Superior temporal gyrus (tissue), 1 donor: ENCODE data around the gene SORCS2.
"Not testable (repeated sequence)": the region's sequence is repeated elsewhere in the genome, so short reads cannot be mapped to it uniquely, and the experiment has no call there.

Source experiments
- DNase-seq: peaks from one replicate; pipeline ENCODE4 v3.0.0-alpha.2; 2016; ENCODE audit errors: extremely low spot score

SORCS2 gene

DNA sequence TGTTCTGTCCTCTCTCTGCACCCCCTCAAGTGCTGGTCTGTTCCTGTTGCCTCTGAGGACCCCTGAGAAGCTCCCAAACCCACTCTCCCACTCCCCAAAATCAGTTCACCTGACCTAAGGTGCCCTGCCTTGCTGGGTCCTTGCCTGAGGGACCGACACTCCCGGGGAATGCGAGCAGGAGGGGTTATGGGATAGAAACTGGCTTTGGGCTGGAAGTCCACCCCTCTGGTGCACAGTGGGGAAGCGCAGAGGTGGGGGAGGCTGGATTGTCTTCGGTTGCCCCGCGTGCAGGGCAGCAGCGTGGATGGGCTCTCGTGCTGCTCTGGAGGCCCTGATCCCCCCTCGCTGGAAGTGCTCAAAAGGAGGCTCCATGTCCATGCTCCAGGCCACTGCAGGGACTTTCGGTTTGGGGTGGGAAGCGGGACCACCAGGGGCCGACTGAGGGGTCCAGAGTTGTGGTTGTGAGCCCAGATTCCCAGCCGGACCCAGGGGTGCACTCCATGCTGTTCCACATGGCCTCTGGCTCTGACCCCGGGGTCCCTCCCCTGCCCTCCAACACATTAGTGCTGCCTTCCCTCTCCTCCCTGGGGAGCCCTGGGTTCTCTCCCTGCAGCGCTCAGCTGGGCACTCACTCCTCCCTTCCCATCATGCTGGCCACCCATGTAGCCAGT lies 7.6 kb downstream of the SORCS2 start:
- DNase-seq = no peak

DNA sequence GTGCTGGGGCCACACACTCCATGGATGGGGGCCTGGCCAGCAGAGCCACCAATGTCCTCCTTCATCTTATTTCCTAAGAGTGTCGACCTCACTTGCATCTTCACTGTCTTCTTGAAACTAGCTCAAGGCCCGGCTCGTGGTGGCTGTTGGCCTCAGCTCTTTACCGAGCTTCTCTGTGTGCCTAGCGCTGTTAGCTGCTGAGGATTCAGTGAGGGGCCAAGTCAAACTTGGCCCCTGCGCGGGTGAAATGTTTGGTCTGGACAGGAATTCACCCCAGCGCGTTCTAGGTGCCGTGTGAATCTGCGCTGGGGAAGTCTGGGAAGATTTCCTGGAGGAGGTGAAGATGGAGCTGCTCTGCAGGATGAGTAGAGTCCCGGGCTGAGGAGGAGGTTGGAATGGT lies 8.5 kb downstream of the SORCS2 start:
- DNase-seq = no peak

DNA sequence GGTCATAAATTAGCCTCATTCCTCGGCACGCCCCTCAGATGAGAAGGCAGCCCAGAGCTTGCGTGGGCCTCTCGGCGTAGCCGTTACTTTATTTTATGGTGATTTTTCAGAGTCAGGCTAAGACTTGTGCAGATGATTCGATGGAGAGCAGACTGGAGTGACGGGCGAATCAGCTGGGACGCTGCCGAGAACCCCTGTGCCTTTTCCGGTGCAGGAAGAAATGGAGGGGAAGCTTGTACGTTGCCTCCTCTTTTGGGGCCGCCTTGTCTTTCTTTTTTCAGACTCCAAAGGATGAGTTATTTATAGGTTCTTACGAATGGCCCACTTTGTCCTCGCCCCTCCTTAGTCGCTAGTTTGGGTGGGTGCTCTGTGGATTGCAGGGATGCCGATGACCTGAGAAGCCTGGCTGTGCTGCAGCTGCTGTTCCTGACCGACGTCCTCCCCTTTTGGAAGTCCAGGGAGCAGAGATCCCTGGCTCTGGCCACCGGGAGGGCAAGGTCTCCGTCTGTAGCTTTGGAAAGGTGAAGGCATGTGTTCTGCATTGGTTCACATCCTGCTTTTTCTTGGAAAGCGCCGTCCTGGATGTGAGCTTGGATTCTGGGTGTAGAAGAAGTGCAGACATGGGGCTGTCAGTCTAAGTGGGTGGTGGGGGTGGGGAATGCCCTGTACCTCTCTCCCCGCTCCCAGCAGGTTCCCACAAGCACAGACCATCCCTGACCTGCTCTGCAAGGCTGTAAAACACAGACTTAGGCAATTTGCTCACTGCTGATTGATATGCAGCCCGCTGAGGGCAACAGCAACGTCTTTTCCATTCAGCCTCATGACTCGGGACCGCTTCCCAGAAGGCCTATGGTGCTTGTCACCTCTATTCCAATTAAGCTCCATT lies 9.3 kb downstream of the SORCS2 start:
- DNase-seq = no peak

DNA sequence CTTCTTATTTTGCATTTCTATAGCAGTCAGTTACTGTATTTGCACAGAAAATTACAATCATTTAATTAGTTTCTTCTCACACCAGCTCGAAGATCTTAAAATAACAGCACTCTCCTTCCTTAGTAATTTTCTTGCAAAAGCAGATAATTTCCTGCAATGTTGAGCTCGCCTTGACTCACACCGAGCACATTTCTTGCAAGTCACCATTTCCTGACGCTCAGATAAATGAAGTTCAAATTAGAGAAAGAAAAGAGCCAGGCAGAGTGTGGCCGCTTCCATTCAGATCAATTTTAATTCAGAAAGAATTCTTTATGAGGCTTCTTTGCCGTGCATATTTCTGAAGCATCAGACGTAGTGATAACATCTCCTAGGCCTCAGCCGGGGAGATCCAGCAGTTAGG lies 10.1 kb downstream of the SORCS2 start:
- DNase-seq = no peak

DNA sequence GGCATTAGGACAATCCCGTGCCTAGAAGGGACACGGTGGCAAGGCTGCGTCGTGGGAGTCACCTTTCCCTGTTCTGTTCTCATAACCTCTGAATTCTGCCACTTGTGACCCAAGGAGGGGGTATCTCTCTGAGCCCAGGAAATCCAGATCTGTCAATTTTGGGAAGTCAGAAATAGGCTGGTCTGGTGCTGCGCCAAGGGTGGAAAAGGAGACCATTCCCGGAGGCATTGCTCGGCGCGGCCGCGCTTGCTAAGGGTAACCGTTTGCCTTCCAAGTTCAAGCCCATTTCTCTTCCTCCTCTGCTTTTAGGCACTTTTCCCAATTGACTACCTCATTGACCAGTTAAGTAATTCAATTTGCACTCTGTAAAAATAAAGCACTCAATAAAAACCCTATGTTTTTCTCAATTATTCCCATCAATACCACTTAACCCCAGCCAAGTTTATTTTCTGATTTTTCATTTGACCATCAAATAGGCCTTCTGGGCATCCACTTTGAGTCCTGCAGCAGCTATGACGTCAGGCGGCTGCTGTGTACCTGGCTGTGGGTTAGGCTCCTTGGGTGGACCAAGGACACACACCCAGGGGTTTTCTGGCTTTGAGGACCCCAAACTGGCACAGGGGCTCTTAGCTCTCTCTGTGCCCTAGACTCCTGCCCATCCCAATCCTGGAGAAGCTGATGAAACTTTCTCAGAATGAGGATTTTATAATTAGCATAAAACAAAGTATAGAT lies 12.5 kb downstream of the SORCS2 start:
- DNase-seq = no peak

DNA sequence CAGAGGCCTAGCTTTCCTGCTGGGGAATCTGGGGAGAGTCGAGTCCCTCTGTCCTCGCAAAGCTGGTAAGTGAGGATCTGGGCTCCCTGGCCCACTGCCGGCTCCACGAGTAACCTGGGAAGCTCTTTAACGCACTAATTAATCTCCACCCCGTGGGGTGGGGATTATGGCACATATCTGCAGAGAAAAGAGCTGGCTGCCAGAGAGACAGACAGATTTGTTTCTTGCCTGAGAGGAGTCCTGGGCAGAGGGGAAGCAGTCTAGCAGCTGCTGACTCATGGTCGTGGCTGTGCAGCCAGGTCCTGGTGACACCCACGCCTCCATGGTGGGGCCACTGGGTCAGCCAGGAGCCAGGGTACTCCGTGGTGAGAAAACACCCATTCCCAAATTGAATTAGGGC lies 14.0 kb downstream of the SORCS2 start:
- DNase-seq = no peak

DNA sequence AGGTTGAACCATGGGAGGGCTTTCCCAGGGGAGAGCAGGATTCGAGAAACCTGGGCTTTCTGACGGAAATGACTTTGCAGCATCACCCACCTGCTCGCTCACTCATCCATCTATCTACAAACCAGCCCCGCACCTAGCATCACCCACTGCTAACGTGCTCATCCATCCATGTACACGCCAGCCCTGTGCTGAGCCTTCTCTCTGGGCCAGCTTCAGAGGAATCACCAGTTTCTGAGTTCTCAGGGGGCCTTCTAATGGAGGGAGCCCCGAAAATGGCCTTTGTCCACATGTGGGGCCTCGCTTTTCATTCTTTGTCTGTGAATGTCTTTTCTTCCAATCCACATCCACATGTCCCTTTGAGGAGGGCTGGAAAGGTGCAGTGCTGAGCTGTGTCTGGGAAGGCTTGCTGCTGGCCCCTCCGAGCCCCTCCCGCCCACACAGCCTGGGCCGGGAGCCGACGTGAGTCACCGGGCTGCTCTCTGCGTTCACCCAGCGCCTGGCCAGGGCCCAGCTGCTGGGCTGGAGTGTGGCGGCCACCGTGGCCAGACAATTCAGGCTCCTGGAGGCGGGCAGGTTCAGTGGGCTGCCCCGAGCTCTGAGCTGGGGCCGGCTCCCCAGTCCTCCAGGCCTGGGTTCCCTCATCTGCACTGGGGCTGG lies 14.7 kb downstream of the SORCS2 start:
- peak; percentile 44 for DNase-seq

DNA sequence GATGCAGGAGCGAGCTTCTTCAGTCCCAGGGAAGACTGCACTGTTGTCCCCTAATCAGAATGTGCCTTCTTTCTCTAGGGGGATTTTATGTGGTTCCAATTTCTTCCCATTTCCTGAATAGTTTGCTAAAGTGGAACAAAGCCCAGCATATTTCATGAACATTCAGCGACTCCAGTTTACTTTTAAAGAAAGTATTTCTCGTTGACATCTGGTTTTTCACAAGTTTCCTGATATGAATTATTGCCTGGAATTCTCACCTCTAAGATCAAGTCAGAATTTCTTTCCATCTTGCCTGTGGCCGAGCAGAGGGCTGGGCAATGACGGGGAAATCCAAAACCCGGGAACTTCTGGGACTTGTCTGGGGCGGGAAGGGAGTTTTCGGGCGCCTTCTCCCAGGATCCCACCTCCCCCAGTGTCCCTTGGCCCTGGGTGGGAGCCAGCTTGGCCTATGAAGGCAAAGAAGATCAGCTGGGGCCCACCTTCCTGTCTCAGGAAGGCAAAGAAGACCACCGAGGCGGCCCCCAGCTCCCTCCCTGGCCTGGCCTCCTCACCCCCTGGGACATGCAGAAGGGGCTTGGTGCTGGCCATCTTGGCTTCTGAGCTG lies 15.4 kb downstream of the SORCS2 start:
- DNase-seq = no peak

DNA sequence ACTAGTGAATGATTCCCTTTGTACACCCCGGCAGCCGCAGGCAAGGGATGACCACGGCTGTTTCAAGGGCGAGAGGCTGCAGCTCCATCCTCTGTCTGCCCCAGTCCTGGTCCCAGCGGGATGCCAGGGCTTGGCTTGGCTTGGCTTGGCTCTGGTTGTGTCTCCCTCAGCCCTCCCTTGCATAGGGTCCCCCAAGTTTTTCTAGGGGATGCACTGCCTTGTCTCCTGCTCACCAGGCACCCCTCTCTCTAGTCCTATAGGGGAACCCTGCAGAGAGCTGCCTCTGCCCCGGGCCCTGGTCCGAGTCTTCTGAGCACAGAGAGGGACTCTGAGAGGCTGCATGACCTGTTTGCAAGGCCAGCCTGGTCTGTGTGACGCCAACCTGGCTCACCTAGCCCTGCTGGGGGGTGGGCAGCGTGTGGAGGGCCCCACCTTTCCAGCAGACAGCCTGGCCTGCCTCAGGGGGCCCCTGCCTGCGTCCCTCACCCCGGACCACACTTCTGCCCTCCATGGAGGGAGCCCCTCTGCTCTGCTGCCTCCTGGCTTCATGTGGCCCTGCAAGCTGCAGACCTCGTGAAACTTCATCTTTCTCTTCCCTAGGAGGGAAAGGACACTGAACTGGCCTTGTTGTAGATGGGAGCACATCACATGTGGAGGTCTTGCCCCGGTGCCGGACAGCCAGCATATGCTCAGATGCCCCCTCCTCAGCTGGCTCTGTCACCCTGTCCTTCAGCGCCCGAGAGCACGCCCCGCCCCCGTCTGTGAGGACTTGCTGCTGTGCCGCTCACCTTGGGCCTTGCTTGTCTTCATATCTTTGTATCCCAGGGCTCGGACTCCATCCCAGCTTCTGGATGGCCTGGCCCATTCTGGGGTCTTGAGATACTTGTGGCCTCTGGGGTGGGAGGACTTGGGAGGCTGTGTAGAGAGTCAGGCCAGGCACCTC lies 16.4 kb downstream of the SORCS2 start:
- DNase-seq = no peak

DNA sequence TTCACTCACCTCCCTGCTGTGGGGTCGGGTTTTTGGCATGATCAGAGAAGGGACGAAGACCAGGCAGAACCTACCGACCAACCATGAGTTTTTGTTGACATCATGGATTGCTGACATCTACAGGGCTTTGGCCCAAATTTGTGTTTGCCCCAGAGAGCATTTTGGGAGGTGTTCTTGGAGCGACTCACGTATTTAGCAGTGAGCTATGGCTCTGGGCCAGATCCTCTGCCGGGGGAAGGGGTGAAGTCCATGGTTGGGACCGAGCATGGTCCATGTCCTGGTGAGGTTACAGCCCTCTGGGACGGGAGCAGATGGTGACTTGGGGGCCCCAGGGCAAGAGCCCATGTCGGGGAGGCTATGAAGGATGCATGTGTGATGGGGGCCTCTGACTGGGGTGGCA lies 17.4 kb downstream of the SORCS2 start:
- no peak for DNase-seq

DNA sequence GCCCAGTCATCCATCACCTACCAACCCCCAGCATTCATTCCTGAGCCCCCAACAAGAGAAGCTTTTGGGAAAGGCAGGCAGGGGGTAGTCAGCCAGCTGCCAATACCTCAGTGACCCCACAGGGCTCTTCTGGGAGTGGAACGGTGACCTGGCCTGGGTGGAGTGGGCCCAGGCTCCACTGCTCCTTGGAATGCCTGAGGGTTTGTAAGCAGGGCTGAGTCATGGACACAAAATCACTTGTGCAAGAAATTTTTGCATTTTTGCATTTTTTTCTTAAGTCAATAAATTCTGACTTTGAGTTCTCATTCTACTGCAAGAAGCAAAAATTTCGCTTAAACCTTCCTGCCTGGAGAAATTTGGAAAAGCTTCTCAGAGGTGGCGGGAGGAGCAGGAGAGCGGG lies 18.5 kb downstream of the SORCS2 start:
- no peak for DNase-seq

DNA sequence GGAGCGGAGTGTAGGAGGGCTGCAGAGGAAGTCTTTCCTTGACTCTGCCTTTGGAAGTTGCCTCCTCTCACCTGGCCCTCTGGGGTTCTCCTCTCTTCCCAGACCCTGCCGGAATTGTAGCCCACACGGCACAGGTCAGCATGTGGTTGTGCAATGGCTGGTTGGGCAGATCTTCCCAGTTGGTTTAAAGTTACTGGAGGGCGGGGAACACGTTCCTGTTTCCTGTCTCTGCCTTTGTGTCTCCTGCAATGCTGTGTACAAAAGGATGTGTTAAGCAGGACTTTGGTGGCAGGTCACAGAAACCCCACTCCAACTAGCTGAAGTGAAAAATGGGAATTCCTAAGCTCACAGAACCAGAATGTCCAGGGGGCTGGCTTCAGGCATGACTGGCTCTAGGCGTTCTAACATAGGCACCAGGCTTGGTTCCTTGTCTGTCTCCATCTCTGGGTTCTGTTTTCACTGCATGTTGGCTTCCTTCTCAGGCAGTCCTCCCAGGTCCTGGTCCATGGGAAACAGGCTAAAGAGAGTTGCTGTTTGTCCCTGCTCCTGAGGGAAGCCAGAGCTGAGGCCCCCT lies 19.9 kb downstream of the SORCS2 start:
- DNase-seq = no peak

DNA sequence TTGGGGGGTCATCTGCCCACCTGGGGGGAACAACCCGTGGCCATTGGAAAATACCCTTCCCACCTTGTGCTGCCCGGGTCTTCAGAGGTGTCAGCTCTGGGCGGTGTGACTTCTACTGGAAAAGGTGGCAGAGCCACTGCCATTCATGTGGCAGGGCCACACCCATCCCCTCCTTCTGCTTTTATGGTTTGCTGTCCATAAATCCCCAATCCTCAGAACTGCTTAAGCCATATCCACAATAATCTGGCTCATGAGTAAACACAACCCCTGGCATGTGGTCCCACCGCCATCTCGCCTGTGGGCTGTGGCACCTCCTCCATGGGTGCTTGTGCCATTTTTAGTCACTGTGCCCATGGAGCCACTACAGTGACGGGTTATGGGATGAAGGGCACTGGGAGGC lies 20.6 kb downstream of the SORCS2 start:
- DNase-seq = no peak

DNA sequence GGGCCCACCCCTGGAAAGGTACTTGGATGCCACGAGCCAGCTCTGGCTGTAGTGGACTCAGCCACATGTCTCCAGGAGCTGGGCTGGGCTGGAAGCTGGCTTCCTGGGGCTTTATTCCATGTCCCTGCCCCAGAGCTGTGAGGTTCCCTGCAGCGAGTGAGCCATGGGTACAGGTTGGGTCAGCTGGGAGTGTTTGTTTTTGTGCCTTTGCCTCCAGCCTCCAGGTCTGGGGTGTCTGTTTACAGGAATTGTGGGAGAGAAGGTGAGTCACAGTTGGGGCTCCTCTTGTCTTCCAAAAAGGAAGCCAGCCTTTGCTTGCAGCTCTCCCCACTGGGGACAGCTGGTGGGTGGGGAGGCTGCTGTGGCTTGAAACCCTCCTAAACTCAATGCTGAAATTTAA lies 21.5 kb downstream of the SORCS2 start:
- no peak for DNase-seq

DNA sequence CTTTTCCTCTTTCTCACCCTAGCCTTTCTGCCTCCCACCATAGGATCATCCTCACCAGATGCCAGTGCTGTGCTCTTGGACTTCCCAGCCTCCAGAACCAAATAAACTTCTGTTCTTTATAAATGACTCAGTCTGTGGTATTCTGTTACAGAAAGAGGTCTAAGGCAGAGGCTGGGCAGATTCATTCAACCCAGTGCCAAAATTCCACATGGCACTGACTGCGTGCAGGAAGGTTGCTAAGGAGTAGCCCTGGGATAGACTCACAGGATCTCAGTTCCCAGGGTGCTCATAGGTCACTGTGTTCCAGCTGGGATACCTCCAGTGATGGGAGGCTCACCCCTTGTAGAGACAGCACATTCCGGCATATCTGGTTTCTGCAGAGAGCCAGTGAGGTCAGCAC lies 22.0 kb downstream of the SORCS2 start:
- DNase-seq = no peak

DNA sequence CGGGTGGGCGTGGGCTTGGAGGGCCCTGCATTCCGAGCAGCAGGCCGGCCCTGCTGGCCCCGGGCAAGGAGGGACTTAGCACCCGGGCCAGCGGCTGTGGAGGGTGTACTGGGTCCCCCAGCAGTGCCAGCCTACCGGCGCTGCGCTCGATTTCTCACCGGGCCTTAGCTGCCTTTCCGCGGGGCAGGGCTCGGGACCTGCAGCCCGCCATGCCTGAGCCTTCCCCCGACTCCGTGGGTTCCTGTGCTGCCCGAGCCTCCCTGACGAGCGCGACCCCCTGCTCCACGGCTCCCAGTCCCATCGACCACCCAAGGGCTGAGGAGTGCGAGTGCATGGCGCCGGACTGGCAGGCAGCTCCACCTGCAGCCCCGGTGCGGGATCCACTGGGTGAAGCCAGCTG lies 22.8 kb downstream of the SORCS2 start:
- not testable (repeated sequence) for DNase-seq

DNA sequence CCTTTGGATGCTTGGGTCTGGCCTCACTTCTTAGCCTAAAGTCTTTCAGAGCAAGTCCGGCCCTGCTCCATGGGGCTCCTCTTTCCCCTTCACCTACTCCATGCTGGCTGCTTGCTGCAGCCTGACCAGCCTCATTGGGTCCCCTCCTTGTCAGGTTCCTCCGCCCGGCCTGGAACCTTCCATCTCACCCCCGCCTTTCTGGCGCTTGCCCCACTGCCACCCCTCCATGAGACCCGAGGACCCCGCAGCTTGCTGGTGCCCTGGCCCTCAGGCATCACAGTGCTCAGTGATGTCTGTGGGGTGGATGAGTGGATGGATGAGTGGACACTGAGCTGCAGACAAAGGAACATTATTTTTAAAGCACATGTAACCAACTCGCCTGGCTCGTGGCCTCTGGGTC lies 24.7 kb downstream of the SORCS2 start:
- DNase-seq = no peak

DNA sequence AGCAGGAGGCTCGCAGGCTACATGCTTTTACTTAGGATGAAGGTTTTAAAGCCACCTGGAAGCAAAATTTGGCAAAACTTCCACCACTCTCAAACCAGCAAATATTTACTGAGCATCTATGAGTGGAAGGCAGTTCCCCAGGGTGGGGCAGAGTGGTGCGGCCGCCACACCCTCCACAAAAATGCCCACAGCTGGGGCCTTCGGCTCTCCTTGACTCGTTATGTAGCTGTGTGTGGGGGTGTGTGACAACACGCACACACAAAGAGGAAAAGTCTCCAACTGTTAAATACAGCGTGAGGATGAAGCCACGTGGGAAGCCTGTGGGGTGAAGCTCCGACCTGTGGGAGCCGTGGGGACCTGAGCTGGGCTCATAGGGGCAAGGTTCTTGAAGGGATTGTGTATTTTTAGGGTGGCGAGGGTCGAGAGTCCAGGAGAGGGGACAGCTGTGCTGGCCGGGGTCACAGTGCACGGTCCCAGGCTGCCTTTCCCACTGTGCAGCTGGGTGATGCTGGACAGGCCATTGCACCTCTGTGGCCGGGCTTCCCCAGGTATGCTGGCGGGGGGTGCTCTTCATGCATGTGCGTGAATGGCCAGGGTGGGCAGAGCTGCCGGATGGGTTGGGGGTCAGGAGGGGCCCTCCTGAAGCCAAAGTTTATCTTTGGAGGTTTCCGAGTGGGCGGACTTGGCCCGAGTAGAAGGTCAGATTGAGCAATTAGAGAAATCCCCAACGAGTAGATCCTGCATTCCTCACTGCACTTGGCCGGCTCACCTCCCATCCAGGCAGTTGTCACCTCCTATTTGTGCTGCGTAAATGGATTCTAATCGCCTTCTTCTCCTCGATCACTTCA lies 25.4 kb downstream of the SORCS2 start:
- DNase-seq = no peak

DNA sequence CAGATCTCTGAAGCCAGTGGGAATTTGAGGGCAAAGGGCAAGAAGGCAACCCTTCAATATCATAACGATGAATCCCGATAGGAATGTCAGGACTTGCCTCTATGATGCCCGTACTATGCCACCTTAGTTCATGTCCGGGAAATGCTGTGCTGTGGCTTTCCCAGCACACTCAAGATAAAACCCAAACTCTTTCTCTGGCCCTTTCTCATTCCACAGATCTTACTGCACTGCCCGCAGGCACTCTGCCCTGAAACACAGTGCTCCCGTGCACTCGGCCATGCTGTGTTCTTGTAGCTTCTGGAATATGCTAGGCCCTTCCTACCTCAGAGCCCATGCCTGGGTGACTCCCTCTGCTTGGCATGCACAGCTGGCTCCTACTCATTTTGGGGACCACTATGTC lies 26.3 kb downstream of the SORCS2 start:
- DNase-seq = no peak
